AG04449 (cell line): ENCODE measurements around the gene KLHL26.

Experiments
- CTCF ChIA-PET: fragments of 350-600 bp; formaldehyde crosslinking; extraction: SDS; loops from one replicate; lab custom pipeline; 2021; ENCODE audit warnings: antibody characterized with exemption; lab: Yijun Ruan, JAX
- POLR2A ChIA-PET: fragments of 400-600, 350-600 bp; formaldehyde crosslinking; extraction: SDS; loops from one replicate; lab custom pipeline; 2020; ENCODE audit warnings: antibody characterized with exemption, inconsistent platforms; lab: Yijun Ruan, JAX
- DNase-seq: peaks from one replicate; pipeline ENCODE4 v3.0.0-alpha.2; 2010; ENCODE audit warnings: low read depth, low spot score
- H3K4me3 ChIP-seq: 2 replicates; pipeline ENCODE4 v1.5.1; 2011; ENCODE audit warnings: low read depth, mild to moderate bottlenecking, control low read depth, low read length
- CTCF ChIP-seq: IDR thresholded peaks from one replicate; pipeline ENCODE4 v1.5.1; 2011; ENCODE audit warnings: mild to moderate bottlenecking, moderate library complexity, low read length, control low read depth, inconsistent platforms; ENCODE audit not compliant: insufficient read depth; ENCODE audit errors: missing control alignments

KLHL26 gene

GRCh38 chr19:18636969-18637629, at the start of gene KLHL26:
KLHL26 (plus strand) TSS chr19:18637028; CDS start chr19:18637055, 27 bp downstream.
- POLR2A ChIA-PET, result no interaction called here
- peak within 1 kb of the TSS; percentile 75 for H3K4me3 ChIP-seq
- no peak for TF ChIP-seq CTCF
- CTCF ChIA-PET, result no interaction called here
- no peak for DNase-seq

GRCh38 chr19:18587561-18587960, 49.3 kb upstream of the KLHL26 start:
- no peak for DNase-seq
- TF ChIP-seq CTCF, result no peak
- H3K4me3 ChIP-seq, result no peak overlapping the region
- CTCF ChIA-PET, result interaction anchor here (0.8 to 15.9 kb wide), 29 partner anchors 10 to 306 kb away, joined by 3 to 286 read pairs (median 4); partner anchors contain the start of genes COMP, KXD1 and UBA52
- POLR2A ChIA-PET, result interaction anchor here (0.7 kb wide), 1 partner anchor 10 kb away, joined by 3 read pairs; no protein-coding TSS in a partner anchor

GRCh38 chr19:18587962-18588610, 48.7 kb upstream of the KLHL26 start:
- ChIA-PET CTCF (interaction anchor here (0.7 to 15.9 kb wide), 41 partner anchors 8 to 305 kb away, joined by 3 to 286 read pairs (median 4); partner anchors contain the start of genes COMP, SSBP4, UBA52 and UPF1), POLR2A (interaction anchor here (0.5 to 1.9 kb wide), 5 partner anchors 12 to 244 kb away, joined by 3 to 8 read pairs (median 5); partner anchors contain the start of genes UBA52 and UPF1)
- H3K4me3 ChIP-seq, result peak overlapping the region; percentile 72
- DNase-seq, result no peak
- no peak for TF ChIP-seq CTCF

- peak within 1 kb of the TSS; percentile 72 for H3K4me3 ChIP-seq
- POLR2A ChIA-PET, result interaction anchor here (0.5 to 1.9 kb wide), 6 partner anchors 13 to 243 kb away, joined by 3 to 8 read pairs (median 4); partner anchors contain the start of genes KXD1, UBA52 and UPF1
- CTCF ChIA-PET, result interaction anchor here (0.7 to 15.9 kb wide), 47 partner anchors 9 to 304 kb away, joined by 3 to 286 read pairs (median 4); partner anchors contain the start of genes COMP, ELL, KXD1 and SSBP4
- DNase-seq, result no peak
- peak; percentile 97 for TF ChIP-seq CTCF
Measured at GRCh38 chr19:18588611-18589379, 48.0 kb upstream of the KLHL26 start, which contains the start of gene REX1BD. REX1BD (plus strand) TSS chr19:18588798; CDS start chr19:18588802, 4 bp downstream.

GRCh38 chr19:18589380-18590272, 47.2 kb upstream of the KLHL26 start:
- POLR2A ChIA-PET, result interaction anchor here (0.5 to 1.9 kb wide), 5 partner anchors 18 to 242 kb away, joined by 3 to 8 read pairs (median 5); partner anchors contain the start of genes KXD1, UBA52 and UPF1
- peak overlapping the region; percentile 72 for H3K4me3 ChIP-seq

More at GRCh38 chr19:18589380-18590272, 47.2 kb upstream of the KLHL26 start:
- DNase-seq, result no peak
- CTCF ChIA-PET, result interaction anchor here (0.6 to 15.9 kb wide), 29 partner anchors 8 to 282 kb away, joined by 3 to 286 read pairs (median 4); partner anchors contain the start of genes ELL, KXD1, UBA52 and UPF1
- peak; percentile 27 for TF ChIP-seq CTCF
